Measurements from ENCODE around the gene ZMPSTE24. TPM values are rescaled to one million over a fixed set of nuclear protein-coding genes. Genes with fewer than 3 reads are reported as not detected.

Gene ZMPSTE24
- total RNA-seq, 2 donors from 2014 or later = 48.3 to 87.9 TPM

- ATAC-seq (ENCODE audit: insufficient number of reproducible peaks, low FRiP score, low read depth) (no peak), DNase-seq (ENCODE audit: low spot score) (no peak)
- Histone ChIP-seq H3K4me1 (ENCODE audit: control insufficient read depth in 1 of 2, low read depth in 2 of 2) (peaks cover 0 to 49% of the 10 kb centered on the region in 2 donors), H3K27ac (peak overlapping the region; percentile 54 to 80), H3K4me3 (peak overlapping the region; percentile 76), H3K9me3 (no peaks in the 10 kb centered on the region), H3K36me3 (no peaks in the 10 kb centered on the region), H3K27me3 (replicated peaks; ENCODE audit: insufficient read depth) (no peaks in the 10 kb centered on the region)
- TF ChIP-seq, protein P1, sequence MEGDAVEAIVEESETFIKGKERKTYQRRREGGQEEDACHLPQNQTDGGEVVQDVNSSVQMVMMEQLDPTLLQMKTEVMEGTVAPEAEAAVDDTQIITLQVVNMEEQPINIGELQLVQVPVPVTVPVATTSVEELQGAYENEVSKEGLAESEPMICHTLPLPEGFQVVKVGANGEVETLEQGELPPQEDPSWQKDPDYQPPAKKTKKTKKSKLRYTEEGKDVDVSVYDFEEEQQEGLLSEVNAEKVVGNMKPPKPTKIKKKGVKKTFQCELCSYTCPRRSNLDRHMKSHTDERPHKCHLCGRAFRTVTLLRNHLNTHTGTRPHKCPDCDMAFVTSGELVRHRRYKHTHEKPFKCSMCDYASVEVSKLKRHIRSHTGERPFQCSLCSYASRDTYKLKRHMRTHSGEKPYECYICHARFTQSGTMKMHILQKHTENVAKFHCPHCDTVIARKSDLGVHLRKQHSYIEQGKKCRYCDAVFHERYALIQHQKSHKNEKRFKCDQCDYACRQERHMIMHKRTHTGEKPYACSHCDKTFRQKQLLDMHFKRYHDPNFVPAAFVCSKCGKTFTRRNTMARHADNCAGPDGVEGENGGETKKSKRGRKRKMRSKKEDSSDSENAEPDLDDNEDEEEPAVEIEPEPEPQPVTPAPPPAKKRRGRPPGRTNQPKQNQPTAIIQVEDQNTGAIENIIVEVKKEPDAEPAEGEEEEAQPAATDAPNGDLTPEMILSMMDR (IDR thresholded peaks at IDR 0.05) = no peak
These were observed 56.1 kb downstream of the ZMPSTE24 start for GRCh38 chr1:40313958-40314720.

- Histone ChIP-seq H3K4me3 (peak overlapping the region; percentile 76), H3K9me3 (no peaks in the 10 kb centered on the region), H3K4me1 (ENCODE audit: control insufficient read depth in 1 of 2, low read depth in 2 of 2) (peaks cover 0 to 42% of the 10 kb centered on the region in 2 donors), H3K36me3 (no peaks in the 10 kb centered on the region), H3K27ac (peak overlapping the region; percentile 54 to 80), H3K27me3 (replicated peaks; ENCODE audit: insufficient read depth) (no peaks in the 10 kb centered on the region)
- ATAC-seq (ENCODE audit: insufficient number of reproducible peaks, low FRiP score, low read depth) (no peak), DNase-seq (ENCODE audit: low spot score) (no peak)
- TF ChIP-seq, protein P1 (IDR thresholded peaks at IDR 0.05) = no peak
These were observed 56.7 kb downstream of the ZMPSTE24 start for GRCh38 chr1:40314721-40315238.

DNA sequence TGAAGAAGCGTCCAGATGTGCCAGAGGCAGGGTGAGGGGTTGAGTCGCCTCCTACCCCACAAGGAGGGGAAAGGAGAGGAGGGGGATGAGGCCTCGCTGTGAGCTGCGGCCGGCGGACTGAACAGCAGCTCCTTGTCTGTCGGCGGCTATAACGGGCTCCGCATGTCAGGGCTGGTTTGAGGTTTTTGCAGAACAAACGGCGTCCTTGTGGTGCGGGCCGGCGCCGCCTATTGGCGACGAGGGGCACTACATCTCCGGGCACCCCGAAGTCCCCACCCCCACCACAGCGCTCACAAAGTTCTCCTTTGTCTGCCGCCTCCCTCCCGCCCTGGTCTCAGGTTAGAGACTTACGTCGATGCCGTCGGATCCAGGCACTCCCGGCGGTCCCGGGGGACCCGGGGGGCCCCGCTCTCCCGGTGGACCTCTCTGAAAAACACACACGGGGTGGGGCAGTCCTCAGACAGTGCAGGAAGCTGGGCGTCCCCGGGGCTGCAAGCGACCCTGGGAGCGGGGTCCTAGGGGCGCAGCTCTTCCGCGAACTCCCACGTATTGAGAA lies 57.3 kb downstream of the ZMPSTE24 start:
- Histone ChIP-seq H3K4me3 (peak overlapping the region; percentile 76), H3K27me3 (replicated peaks; ENCODE audit: insufficient read depth) (no peaks in the 10 kb centered on the region), H3K9me3 (no peaks in the 10 kb centered on the region), H3K4me1 (ENCODE audit: control insufficient read depth in 1 of 2, low read depth in 2 of 2) (peaks cover 0 to 37% of the 10 kb centered on the region in 2 donors), H3K27ac (peak overlapping the region; percentile 54 to 80), H3K36me3 (no peaks in the 10 kb centered on the region)
- peak; percentile 72 for ATAC-seq (ENCODE audit: insufficient number of reproducible peaks, low FRiP score, low read depth)
- DNase-seq (ENCODE audit: low spot score) = peak; percentile 50
- TF ChIP-seq, protein P1 (IDR thresholded peaks at IDR 0.05) = peak; percentile 99

DNA sequence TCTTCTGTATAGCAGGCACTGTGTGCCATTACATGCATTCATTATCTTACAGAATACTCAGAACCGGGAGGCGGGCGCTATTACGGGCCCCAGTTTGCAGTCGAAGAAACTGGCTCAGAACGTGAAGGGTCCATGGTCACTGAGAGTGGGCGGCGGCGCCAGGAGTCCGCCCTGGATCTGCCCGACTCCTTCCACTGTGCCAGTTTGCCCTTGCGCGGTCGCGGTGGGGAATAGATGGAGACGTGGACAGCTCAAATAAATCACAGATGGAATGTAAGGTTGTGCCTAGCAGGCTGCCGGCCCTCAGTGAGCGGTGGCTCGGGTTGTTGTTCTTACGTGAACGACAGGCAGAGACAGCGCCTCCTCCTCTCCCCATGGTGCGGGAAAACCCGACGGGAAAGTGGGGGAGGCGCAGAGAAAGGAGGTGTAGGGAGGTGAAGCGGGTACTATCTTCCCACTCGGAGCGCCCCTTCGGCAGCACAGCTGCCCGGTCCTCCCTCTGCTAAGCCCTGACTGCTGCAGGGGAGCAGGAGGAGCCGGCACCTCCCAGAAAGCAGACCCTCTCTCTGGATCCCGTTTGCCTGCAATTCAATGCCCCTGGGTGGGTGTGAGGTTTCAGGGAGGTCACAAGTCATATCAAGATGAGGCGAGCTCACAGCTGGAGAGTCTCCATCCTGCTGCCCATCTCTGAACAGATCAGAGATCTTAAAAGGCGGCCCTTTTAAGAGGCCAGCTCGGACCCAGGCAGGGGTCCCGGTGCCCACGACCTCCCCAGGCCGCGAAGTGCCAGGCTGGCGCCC lies 58.0 kb downstream of the ZMPSTE24 start:
- peak overlapping the region; percentile 76 for H3K4me3 ChIP-seq
- H3K9me3 ChIP-seq = no peaks in the 10 kb centered on the region
- H3K4me1 ChIP-seq (ENCODE audit: control insufficient read depth in 1 of 2, low read depth in 2 of 2) = peaks cover 0 to 35% of the 10 kb centered on the region in 2 donors
- H3K27ac ChIP-seq = peak overlapping the region; percentile 54 to 80
- no peaks in the 10 kb centered on the region for H3K36me3 ChIP-seq
- TF ChIP-seq, protein P1 (IDR thresholded peaks at IDR 0.05) = no peak
- ATAC-seq (ENCODE audit: insufficient number of reproducible peaks, low FRiP score, low read depth) (no peak), DNase-seq (ENCODE audit: low spot score) (no peak)
- no peaks in the 10 kb centered on the region for H3K27me3 ChIP-seq (replicated peaks; ENCODE audit: insufficient read depth)

All from thoracic aorta (tissue), 2 donors.